Transverse colon (tissue), 4 donors: ENCODE measurements around the gene MAN1A2. TPM values are rescaled to one million over a fixed set of nuclear protein-coding genes. Genes with fewer than 3 reads are reported as not detected.

Experiments used
- DNase-seq: peaks from one replicate; pipeline ENCODE4 v3.0.0-alpha.2; 2019
- H3K27ac ChIP-seq, 4 donors: fragments of 200-600 bp; sonication (generic); 2 replicates each; pipeline ENCODE4 v1.5.1; 2016 to 2018; ENCODE audit warnings: inconsistent platforms in 4 of 4
- H3K27me3 ChIP-seq: fragments of 200-600 bp; sonication (generic); 2 replicates; pipeline ENCODE4 v1.5.1; 2017; ENCODE audit warnings: inconsistent platforms
- H3K36me3 ChIP-seq, 4 donors: fragments of 200-600 bp; sonication (generic); 2 replicates each; pipeline ENCODE4 v1.5.1; 2017 to 2019; ENCODE audit warnings: inconsistent platforms in 4 of 4
- H3K4me1 ChIP-seq, 4 donors: fragments of 200-600 bp; sonication (generic); 2 replicates each; pipeline ENCODE4 v1.5.1; 2017 to 2020; ENCODE audit warnings: inconsistent platforms in 4 of 4
- H3K4me3 ChIP-seq, 4 donors: fragments of 200-600 bp; sonication (generic); 1 replicate in 1 of 4; 2 replicates in 3 of 4; pipeline versions ENCODE4 v1.5.1 to v1.6.1; 2017 to 2019; ENCODE audit warnings: inconsistent platforms in 4 of 4
- H3K9me3 ChIP-seq, 2 donors: fragments of 200-600 bp; sonication (generic); 2 replicates each; pipeline ENCODE4 v1.5.1; 2017 to 2019; ENCODE audit warnings: inconsistent platforms in 2 of 2
- CTCF ChIP-seq, 5 experiments: fragments of 200-600 bp in 3 of 5; fragments of 450-650 bp in 2 of 5; sonication (generic) in 3 of 5; IDR thresholded peaks; 1 replicate in 2 of 5; 2 replicates in 3 of 5; pipeline ENCODE4 v1.5.1; 2016 to 2017; ENCODE audit warnings: antibody characterized with exemption in 5 of 5, inconsistent platforms in 3 of 5, mild to moderate bottlenecking in 2 of 5, moderate library complexity in 1 of 5
- EP300 ChIP-seq: sonication (generic); formaldehyde crosslinking; IDR thresholded peaks from one replicate; pipeline ENCODE4 v1.6.1; 2017; ENCODE audit warnings: antibody characterized with exemption, low read depth
- POLR2A ChIP-seq: fragments of 450-650 bp; IDR thresholded peaks from one replicate; pipeline ENCODE4 v1.6.1; 2016; ENCODE audit warnings: antibody characterized with exemption, mild to moderate bottlenecking, moderate library complexity
- POLR2AphosphoS5 ChIP-seq, 3 donors: sonication (generic); formaldehyde crosslinking; IDR thresholded peaks; one replicate each; pipeline ENCODE4 v1.6.1; 2016; ENCODE audit warnings: antibody characterized with exemption in 3 of 3
- WGBS, 2 donors: methylation state at CpG; one replicate each; pipeline ENCODE4 v1.1.5; 2018; ENCODE audit warnings: low coverage in 1 of 2; 5-methylcytosine and 5-hydroxymethylcytosine counted together
- in situ Hi-C, 4 donors: fragments of 200-750 bp; cut with MboI; loops; one replicate each; pipeline versions ENCODE4 v1.15.0 to v1.15.1; 2017; ENCODE audit warnings: low sequenced_read_pairs in 3 of 4, low pct_ligation_motif_present in 1 of 4, low pct_unique_long_range_greater_than_20kb in 1 of 4
- intact Hi-C: fragments of 100-400 bp; cut with DNase I; formaldehyde crosslinking; loops from one replicate; pipeline ENCODE4 v1.15.1; 2023; ENCODE audit warnings: low total_unique reads
- total RNA-seq, 4 donors: library from RNA; depleted of rRNA; stranded (reverse); fragments of >200 nt; gene quantifications; one replicate each; pipeline ENCODE4 v1.1.0, GENCODE V29; 2016

MAN1A2 gene
- total RNA-seq, 4 donors from 2014 or later, result 9.0 to 38.6 (median 21.6) TPM

- no peak for DNase-seq
- H3K36me3 ChIP-seq, result no peaks in the 10 kb centered on the region
- H3K27ac ChIP-seq, result no peak overlapping the region
- H3K27me3 ChIP-seq, result no peaks in the 10 kb centered on the region
- peak overlapping the region in 1 of 4 donors; percentile 82 for H3K4me3 ChIP-seq
- intact Hi-C loops, result loop anchor here (5.0 kb wide), 1 partner anchor 973 kb away; no protein-coding TSS in a partner anchor
- H3K9me3 ChIP-seq, result no peaks in the 10 kb centered on the region
- TF ChIP-seq POLR2AphosphoS5 (IDR thresholded peaks at IDR 0.05) (no peak), POLR2A (no peak), CTCF (IDR thresholded peaks at IDR 0.05) (no peak), EP300 (no peak)
- peaks cover 6 to 54% (median 35%) of the 10 kb centered on the region in 4 donors for H3K4me1 ChIP-seq
- in situ Hi-C loops, result no loop called here
Observed at GRCh38 chr1:117370509-117370908, 3.3 kb downstream of the MAN1A2 start.

GRCh38 chr1:117371441-117372151 lies 4.3 kb downstream of the MAN1A2 start:
- H3K4me3 ChIP-seq, result no peak overlapping the region
- DNase-seq, result no peak
- intact Hi-C loops (loop anchor here (5.0 kb wide), 1 partner anchor 974 kb away; no protein-coding TSS in a partner anchor), in situ Hi-C loops (no loop called here)
- H3K4me1 ChIP-seq, result peaks cover 3 to 48% (median 30%) of the 10 kb centered on the region in 4 donors
- no peak overlapping the region for H3K27ac ChIP-seq
- TF ChIP-seq CTCF (IDR thresholded peaks at IDR 0.05), result no peak
- TF ChIP-seq EP300, result no peak
- no peak for TF ChIP-seq POLR2AphosphoS5 (IDR thresholded peaks at IDR 0.05)
- TF ChIP-seq POLR2A, result no peak
- H3K27me3 ChIP-seq, result no peaks in the 10 kb centered on the region
- H3K9me3 ChIP-seq, result no peaks in the 10 kb centered on the region
- WGBS, 2 donors, result 57 to 75% methylated on average over 3 to 4 of the region's 4 CpGs
- H3K36me3 ChIP-seq, result no peaks in the 10 kb centered on the region

- TF ChIP-seq EP300, result no peak
- TF ChIP-seq POLR2AphosphoS5 (IDR thresholded peaks at IDR 0.05), result no peak
- TF ChIP-seq POLR2A, result no peak
- no peak for TF ChIP-seq CTCF (IDR thresholded peaks at IDR 0.05)
- intact Hi-C loops, result loop anchor here (5.0 kb wide), 1 partner anchor 976 kb away; no protein-coding TSS in a partner anchor
- H3K4me1 ChIP-seq, result peaks cover 3 to 48% (median 30%) of the 10 kb centered on the region in 4 donors
- no peaks in the 10 kb centered on the region for H3K9me3 ChIP-seq
- H3K27ac ChIP-seq, result no peak overlapping the region
- no peak for DNase-seq
- in situ Hi-C loops, result no loop called here
- WGBS, 2 donors, result 97 to 98% methylated on average over 5 of the region's 5 CpGs
- no peaks in the 10 kb centered on the region for H3K27me3 ChIP-seq
- H3K36me3 ChIP-seq, result no peaks in the 10 kb centered on the region
- no peak overlapping the region for H3K4me3 ChIP-seq
Observed at GRCh38 chr1:117372863-117373412, 5.7 kb downstream of the MAN1A2 start.

- Histone ChIP-seq H3K4me3 (no peak overlapping the region), H3K27me3 (no peaks in the 10 kb centered on the region), H3K27ac (no peak overlapping the region), H3K4me1 (peaks cover 3 to 43% (median 27%) of the 10 kb centered on the region in 4 donors), H3K9me3 (no peaks in the 10 kb centered on the region), H3K36me3 (no peaks in the 10 kb centered on the region)
- in situ Hi-C loops, result no loop called here
- intact Hi-C loops, result loop anchor here (5.0 kb wide), 1 partner anchor 977 kb away; no protein-coding TSS in a partner anchor
- no peak for TF ChIP-seq EP300
- no peak for TF ChIP-seq CTCF (IDR thresholded peaks at IDR 0.05)
- TF ChIP-seq POLR2AphosphoS5 (IDR thresholded peaks at IDR 0.05), result no peak
- no peak for TF ChIP-seq POLR2A
- WGBS, 2 donors, result 77 to 90% methylated on average over 2 to 4 of the region's 4 CpGs
- no peak for DNase-seq
Observed at GRCh38 chr1:117373932-117374331, 6.7 kb downstream of the MAN1A2 start.
